Measurements from ENCODE around the gene SGIP1. TPM values are rescaled to one million over a fixed set of nuclear protein-coding genes. Genes with fewer than 3 reads are reported as not detected.

Gene SGIP1
- total RNA-seq, 1 donor from 2014 or later: 16.0 TPM

DNA sequence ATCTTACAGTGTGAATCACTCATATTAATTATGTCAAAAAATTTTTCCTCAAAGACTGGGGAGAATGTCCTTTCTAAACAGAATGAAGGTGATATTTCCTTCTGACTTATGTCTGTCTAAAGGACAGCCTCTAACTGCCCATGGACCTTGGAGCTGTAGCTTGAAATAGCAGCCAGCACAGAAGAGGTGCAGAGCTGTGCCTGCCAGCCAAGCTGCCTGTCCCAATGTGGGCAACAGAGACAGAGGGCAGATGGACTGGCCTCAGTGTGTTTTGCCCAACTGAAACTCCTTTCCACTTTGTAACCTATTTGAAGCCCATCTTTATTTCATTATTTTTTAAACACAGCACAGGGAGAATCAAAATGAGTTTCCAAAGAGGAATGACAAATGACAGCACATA, 120.7 kb downstream of the SGIP1 start:
- H3K4me1 Mint-ChIP-seq (ENCODE audit: low read depth): peaks cover 2% of the 10 kb centered on the region
- no peaks in the 10 kb centered on the region for H3K9me3 Mint-ChIP-seq (ENCODE audit: low read depth)
- no peak for DNase-seq (ENCODE audit: low spot score, unreplicated experiment)
- H3K27me3 Mint-ChIP-seq: no peaks in the 10 kb centered on the region
- H3K27ac Mint-ChIP-seq: no peak overlapping the region
- TF ChIP-seq, protein P1, sequence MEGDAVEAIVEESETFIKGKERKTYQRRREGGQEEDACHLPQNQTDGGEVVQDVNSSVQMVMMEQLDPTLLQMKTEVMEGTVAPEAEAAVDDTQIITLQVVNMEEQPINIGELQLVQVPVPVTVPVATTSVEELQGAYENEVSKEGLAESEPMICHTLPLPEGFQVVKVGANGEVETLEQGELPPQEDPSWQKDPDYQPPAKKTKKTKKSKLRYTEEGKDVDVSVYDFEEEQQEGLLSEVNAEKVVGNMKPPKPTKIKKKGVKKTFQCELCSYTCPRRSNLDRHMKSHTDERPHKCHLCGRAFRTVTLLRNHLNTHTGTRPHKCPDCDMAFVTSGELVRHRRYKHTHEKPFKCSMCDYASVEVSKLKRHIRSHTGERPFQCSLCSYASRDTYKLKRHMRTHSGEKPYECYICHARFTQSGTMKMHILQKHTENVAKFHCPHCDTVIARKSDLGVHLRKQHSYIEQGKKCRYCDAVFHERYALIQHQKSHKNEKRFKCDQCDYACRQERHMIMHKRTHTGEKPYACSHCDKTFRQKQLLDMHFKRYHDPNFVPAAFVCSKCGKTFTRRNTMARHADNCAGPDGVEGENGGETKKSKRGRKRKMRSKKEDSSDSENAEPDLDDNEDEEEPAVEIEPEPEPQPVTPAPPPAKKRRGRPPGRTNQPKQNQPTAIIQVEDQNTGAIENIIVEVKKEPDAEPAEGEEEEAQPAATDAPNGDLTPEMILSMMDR (IDR thresholded peaks at IDR 0.05; ENCODE audit: unreplicated experiment): no peak
- no peaks in the 10 kb centered on the region for H3K36me3 Mint-ChIP-seq (ENCODE audit: insufficient read depth)
- no peak overlapping the region for H3K4me3 Mint-ChIP-seq (ENCODE audit: low read depth)

DNA sequence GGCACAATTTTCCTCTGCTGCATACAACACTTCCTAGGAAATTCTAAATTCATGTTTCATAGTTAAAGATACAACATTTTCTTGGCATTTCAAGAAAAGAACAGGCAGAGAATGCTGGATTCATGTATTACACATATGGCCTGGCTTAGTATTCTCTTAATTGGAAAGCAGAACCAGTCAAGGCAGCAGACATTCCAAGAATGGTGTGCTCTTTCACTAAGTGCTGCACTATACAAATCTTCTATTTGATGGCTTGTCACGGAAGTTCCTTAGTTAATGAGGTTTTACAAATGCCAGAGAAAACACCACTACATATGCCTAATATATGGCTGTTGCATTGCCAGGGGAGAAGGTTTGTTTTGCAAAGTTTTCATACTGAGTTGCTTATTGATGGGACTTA, 137.5 kb downstream of the SGIP1 start:
- peaks cover 2% of the 10 kb centered on the region for H3K36me3 Mint-ChIP-seq (ENCODE audit: insufficient read depth)
- DNase-seq (ENCODE audit: low spot score, unreplicated experiment): no peak
- no peak overlapping the region for H3K4me3 Mint-ChIP-seq (ENCODE audit: low read depth)
- no peaks in the 10 kb centered on the region for H3K9me3 Mint-ChIP-seq (ENCODE audit: low read depth)
- no peaks in the 10 kb centered on the region for H3K27me3 Mint-ChIP-seq
- H3K27ac Mint-ChIP-seq: no peak overlapping the region
- H3K4me1 Mint-ChIP-seq (ENCODE audit: low read depth): peaks cover 2% of the 10 kb centered on the region
- TF ChIP-seq, protein P1 (IDR thresholded peaks at IDR 0.05; ENCODE audit: unreplicated experiment): no peak

DNA sequence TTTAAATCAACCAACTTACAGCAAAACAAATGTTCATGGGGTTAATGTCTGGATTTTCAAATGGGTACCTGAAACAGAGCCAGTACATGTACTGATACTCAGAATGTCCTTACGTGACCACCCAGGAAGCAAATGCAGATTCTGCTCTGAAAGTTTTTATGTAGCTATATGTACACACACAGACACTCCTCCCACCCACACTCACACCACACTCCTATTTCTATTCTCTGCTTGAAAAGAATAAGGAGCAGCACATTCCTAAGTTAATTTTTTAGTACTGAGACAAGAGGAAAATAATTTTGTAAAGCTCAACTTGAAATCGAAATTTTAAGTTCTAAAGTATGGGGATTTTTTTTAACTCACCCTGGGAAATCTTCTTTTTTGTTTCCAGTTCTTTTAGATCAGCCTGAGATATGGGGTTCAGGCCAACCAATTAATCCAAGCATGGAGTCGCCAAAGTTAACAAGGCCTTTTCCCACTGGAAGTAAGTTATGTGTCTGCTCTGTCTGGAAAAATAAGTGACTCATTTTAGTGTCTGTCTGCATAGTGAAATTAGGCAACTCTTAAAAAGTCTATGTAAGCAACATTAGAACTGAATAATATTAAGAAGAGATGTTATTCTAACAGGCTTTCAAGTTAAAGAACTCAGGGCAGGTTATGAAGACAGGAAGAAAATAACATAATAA, 142.8 kb downstream of the SGIP1 start:
- no peaks in the 10 kb centered on the region for H3K27me3 Mint-ChIP-seq
- H3K9me3 Mint-ChIP-seq (ENCODE audit: low read depth): no peaks in the 10 kb centered on the region
- no peaks in the 10 kb centered on the region for H3K36me3 Mint-ChIP-seq (ENCODE audit: insufficient read depth)
- no peak overlapping the region for H3K27ac Mint-ChIP-seq
- H3K4me3 Mint-ChIP-seq (ENCODE audit: low read depth): no peak overlapping the region
- no peak for DNase-seq (ENCODE audit: low spot score, unreplicated experiment)
- peaks cover 2% of the 10 kb centered on the region for H3K4me1 Mint-ChIP-seq (ENCODE audit: low read depth)
- TF ChIP-seq, protein P1 (IDR thresholded peaks at IDR 0.05; ENCODE audit: unreplicated experiment): no peak

DNA sequence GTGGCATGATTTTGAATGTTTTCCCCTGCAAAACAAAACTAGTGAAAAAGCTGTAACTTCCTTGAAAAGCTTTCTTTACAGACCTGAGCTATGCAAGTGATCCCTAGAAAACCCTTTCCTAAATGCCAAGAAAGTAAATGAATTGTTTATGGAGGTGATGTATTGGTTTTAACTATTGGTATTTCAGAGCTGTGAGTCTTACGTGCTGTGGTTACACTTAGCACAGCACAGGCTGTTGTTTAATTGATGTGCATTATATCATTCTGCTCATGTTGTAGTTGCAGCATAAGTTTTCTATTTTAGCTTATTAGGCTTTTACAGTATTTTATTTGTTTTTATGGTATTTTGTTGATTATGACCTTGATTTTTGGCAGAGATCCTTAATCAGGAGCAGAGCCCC, 144.2 kb downstream of the SGIP1 start:
- H3K4me3 Mint-ChIP-seq (ENCODE audit: low read depth): no peak overlapping the region
- no peak for DNase-seq (ENCODE audit: low spot score, unreplicated experiment)
- no peaks in the 10 kb centered on the region for H3K27me3 Mint-ChIP-seq

DNA sequence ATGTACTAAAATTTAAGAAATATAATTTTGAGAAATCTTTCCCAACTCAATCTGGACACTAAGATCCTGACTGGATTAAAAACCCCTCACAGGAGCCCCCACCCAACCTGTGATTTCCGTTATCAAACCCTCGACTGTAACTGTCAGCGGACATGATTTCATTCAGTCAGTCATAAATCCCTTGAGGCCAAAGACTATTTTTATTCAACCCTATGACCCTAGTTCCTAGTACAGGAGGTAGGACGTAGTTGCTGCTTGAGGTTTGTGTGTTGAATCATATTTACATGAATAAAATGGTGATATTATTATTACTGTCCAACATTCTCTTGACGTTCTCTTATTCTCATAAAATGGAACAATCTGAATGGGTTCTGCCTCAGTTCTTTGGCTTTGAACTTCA, 145.2 kb downstream of the SGIP1 start:
- no peaks in the 10 kb centered on the region for H3K9me3 Mint-ChIP-seq (ENCODE audit: low read depth)

More for the DNA sequence above, 144.2 kb downstream of the SGIP1 start:
- H3K4me1 Mint-ChIP-seq (ENCODE audit: low read depth): peaks cover 2% of the 10 kb centered on the region
- no peaks in the 10 kb centered on the region for H3K36me3 Mint-ChIP-seq (ENCODE audit: insufficient read depth)
- no peaks in the 10 kb centered on the region for H3K9me3 Mint-ChIP-seq (ENCODE audit: low read depth)
- H3K27ac Mint-ChIP-seq: no peak overlapping the region
- TF ChIP-seq, protein P1 (IDR thresholded peaks at IDR 0.05; ENCODE audit: unreplicated experiment): no peak

More for the DNA sequence above, 145.2 kb downstream of the SGIP1 start:
- no peak for DNase-seq (ENCODE audit: low spot score, unreplicated experiment)
- Mint-ChIP-seq H3K27me3 (no peaks in the 10 kb centered on the region), H3K27ac (no peak overlapping the region), H3K4me1 (ENCODE audit: low read depth) (peaks cover 2% of the 10 kb centered on the region), H3K4me3 (ENCODE audit: low read depth) (no peak overlapping the region), H3K36me3 (ENCODE audit: insufficient read depth) (no peaks in the 10 kb centered on the region)
- TF ChIP-seq, protein P1 (IDR thresholded peaks at IDR 0.05; ENCODE audit: unreplicated experiment): no peak

Data from progenitor cell of endocrine pancreas (in vitro differentiated cells).